GM19438 (cell line): Measurements from ENCODE around the gene SIX3.

Experiments used
- ATAC-seq: cut with Tn5 transposase; IDR thresholded peaks from one replicate; pipeline ENCODE4 v1.9.1; 2021; ENCODE audit warnings: low read depth; ENCODE audit not compliant: unreplicated experiment

SIX3 gene

GRCh38 chr2:44941551-44942234, at the start of gene SIX3:
TSS of gene SIX3 (plus strand) at chr2:44941702. CDS start at chr2:44942105, 403 bp downstream.
- peak; percentile 56 for ATAC-seq

- no peak for ATAC-seq
Measured at GRCh38 chr2:44894058-44894457, 47.4 kb upstream of the SIX3 start.

GRCh38 chr2:44895061-44895460, 46.4 kb upstream of the SIX3 start:
- no peak for ATAC-seq

- ATAC-seq = no peak
Measured at GRCh38 chr2:44897406-44897805, 44.1 kb upstream of the SIX3 start.

GRCh38 chr2:44902217-44903137, 39.0 kb upstream of the SIX3 start:
- no peak for ATAC-seq

GRCh38 chr2:44904578-44904977, 36.9 kb upstream of the SIX3 start:
- no peak for ATAC-seq

- ATAC-seq = no peak
Measured at GRCh38 chr2:44906972-44907371, 34.5 kb upstream of the SIX3 start.

- ATAC-seq = no peak
Measured at GRCh38 chr2:44909831-44910230, 31.7 kb upstream of the SIX3 start.

- no peak for ATAC-seq
Measured at GRCh38 chr2:44912660-44913059, 28.8 kb upstream of the SIX3 start.

GRCh38 chr2:44916291-44916690, 25.2 kb upstream of the SIX3 start:
- no peak for ATAC-seq

- ATAC-seq = no peak
Measured at GRCh38 chr2:44918095-44918775, 23.3 kb upstream of the SIX3 start.

GRCh38 chr2:44920751-44921150, 20.8 kb upstream of the SIX3 start:
- no peak for ATAC-seq

GRCh38 chr2:44922776-44923175, 18.7 kb upstream of the SIX3 start:
- ATAC-seq = no peak

- no peak for ATAC-seq
Measured at GRCh38 chr2:44925561-44926136, 15.9 kb upstream of the SIX3 start.

- no peak for ATAC-seq
Measured at GRCh38 chr2:44926957-44927356, 14.5 kb upstream of the SIX3 start.

GRCh38 chr2:44927985-44928482, 13.5 kb upstream of the SIX3 start:
- ATAC-seq = no peak

GRCh38 chr2:44928483-44929158, 12.9 kb upstream of the SIX3 start:
- ATAC-seq = no peak

- ATAC-seq = no peak
Measured at GRCh38 chr2:44929159-44929734, 12.3 kb upstream of the SIX3 start.

GRCh38 chr2:44929735-44930273, 11.7 kb upstream of the SIX3 start:
- ATAC-seq = no peak
